SK-N-MC (cell line): ENCODE results near the gene PRKG1.
"Not testable (repeated sequence)": the region's sequence is repeated elsewhere in the genome, so short reads cannot be mapped to it uniquely, and the experiment has no call there.

ENCODE experiments used
- EZH2 ChIP-seq: fragments of 200-600 bp; sonication (generic); IDR thresholded peaks from one replicate; pipeline ENCODE4 v1.6.1; 2017; ENCODE audit warnings: antibody characterized with exemption
- FOXP2 ChIP-seq: optimal IDR thresholded peaks from 2 replicates; pipeline ENCODE3; 2011; ENCODE audit warnings: mild to moderate bottlenecking, moderate library complexity; ENCODE audit not compliant: insufficient read depth; ENCODE audit errors: extremely low read length, control extremely low read depth
- POLR2AphosphoS5 ChIP-seq: IDR thresholded peaks from 2 replicates; pipeline ENCODE4 v1.6.1; 2012; ENCODE audit warnings: mild to moderate bottlenecking, low read depth, low read length, borderline replicate concordance

- not testable (repeated sequence) for TF ChIP-seq POLR2AphosphoS5, EZH2, FOXP2
Measured at GRCh38 chr10:51341745-51342144, 267.5 kb downstream of the PRKG1 start.
